Peyer's patch (tissue), 4 donors: Measurements from ENCODE around the gene SCAMP4.

Experiments used
- POLR2A ChIP-seq, 2 donors: fragments of 450-650 bp; IDR thresholded peaks; one replicate each; pipeline ENCODE4 v1.5.1; 2017; ENCODE audit warnings: antibody characterized with exemption in 2 of 2, mild to moderate bottlenecking in 2 of 2, moderate library complexity in 2 of 2
- TF ChIP-seq, protein P1 (sequence below), 6 experiments: fragments of 450-650 bp in 4 of 6; fragments of 200-600 bp in 2 of 6; sonication (generic) in 1 of 6; IDR thresholded peaks; one replicate each; pipeline ENCODE4 v1.5.1; 2017 to 2019; ENCODE audit warnings: antibody characterized with exemption in 6 of 6, mild to moderate bottlenecking in 3 of 6, moderate library complexity in 1 of 6

GRCh38 chr19:1933942-1934341, 28.7 kb downstream of the SCAMP4 start:
- TF ChIP-seq, protein P1, sequence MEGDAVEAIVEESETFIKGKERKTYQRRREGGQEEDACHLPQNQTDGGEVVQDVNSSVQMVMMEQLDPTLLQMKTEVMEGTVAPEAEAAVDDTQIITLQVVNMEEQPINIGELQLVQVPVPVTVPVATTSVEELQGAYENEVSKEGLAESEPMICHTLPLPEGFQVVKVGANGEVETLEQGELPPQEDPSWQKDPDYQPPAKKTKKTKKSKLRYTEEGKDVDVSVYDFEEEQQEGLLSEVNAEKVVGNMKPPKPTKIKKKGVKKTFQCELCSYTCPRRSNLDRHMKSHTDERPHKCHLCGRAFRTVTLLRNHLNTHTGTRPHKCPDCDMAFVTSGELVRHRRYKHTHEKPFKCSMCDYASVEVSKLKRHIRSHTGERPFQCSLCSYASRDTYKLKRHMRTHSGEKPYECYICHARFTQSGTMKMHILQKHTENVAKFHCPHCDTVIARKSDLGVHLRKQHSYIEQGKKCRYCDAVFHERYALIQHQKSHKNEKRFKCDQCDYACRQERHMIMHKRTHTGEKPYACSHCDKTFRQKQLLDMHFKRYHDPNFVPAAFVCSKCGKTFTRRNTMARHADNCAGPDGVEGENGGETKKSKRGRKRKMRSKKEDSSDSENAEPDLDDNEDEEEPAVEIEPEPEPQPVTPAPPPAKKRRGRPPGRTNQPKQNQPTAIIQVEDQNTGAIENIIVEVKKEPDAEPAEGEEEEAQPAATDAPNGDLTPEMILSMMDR (IDR thresholded peaks at IDR 0.05): no peak
- no peak for TF ChIP-seq POLR2A (IDR thresholded peaks at IDR 0.05)
